A204.1 (cell line): ENCODE data around the gene KIF4B.

ENCODE experiments used
- FAIRE-seq: peaks from 2 replicates; lab custom pipeline; 2012; peaks lifted over from hg19 to GRCh38; lab: Jason Lieb, UNC

KIF4B gene

GRCh38 chr5:155052532-155052931, 39.0 kb downstream of the KIF4B start:
- FAIRE-seq = no peak

DNA sequence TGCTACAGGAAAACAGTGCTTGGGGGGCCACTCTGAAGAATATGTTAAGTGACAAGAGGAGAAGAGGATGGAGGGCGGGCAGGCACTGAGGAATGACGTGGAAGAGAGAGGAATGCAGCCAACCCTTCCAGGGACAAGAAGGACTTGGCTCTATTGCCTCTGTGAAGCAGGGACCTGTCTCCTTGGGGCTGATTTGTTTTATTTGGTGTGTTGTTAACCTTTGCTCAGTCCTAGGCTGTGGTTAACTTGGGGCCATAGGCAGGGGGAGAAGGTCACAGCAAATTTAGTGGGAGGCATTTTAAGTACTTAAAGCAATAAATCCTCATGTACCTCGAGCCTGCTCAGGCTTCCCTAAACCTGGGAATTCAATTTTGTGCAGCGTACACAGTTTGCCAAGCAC, 39.9 kb downstream of the KIF4B start:
- FAIRE-seq = no peak

DNA sequence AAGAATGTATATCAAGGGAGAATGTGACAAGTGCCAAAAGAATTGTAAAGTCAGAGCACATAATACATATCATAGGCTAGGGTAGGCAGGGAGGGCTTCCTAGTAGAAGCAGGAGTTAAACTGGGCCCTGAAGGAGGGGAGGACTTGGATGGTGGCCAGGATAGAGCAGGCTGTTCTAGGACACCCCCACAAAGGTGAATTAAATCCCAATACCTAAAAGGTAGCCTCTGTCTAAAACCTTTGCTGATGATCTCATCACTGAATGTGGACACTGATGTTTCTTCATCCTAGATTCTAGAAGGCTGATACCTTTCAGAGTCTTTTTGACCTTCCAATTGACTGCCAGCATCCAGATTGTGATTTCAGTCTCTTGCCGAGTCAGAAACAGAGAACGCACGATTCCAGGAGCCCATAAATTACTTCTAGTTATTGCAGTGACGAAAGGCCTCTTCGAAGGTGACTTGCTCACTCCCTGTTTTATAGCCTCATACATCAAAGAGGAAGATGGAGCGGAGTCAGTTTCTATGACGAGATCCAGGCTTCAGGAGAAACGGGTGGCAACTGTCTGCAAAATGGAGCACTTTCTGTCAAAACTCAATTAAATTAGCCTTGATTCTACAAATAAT, 43.2 kb downstream of the KIF4B start:
- FAIRE-seq = no peak

- no peak for FAIRE-seq
These were observed 44.1 kb downstream of the KIF4B start for GRCh38 chr5:155057626-155058025.

- FAIRE-seq = no peak
These were observed 51.0 kb downstream of the KIF4B start for GRCh38 chr5:155064580-155064979.

GRCh38 chr5:155066886-155067595, 53.5 kb downstream of the KIF4B start:
- no peak for FAIRE-seq
